Pulmonary artery endothelial cell (primary cell): ENCODE data around the gene LMF1. TPM values are rescaled to one million over a fixed set of nuclear protein-coding genes. Genes with fewer than 3 reads are reported as not detected.
"Not testable (repeated sequence)": the region's sequence is repeated elsewhere in the genome, so short reads cannot be mapped to it uniquely, and the experiment has no call there.

Experiments used
- DNase-seq: peaks from one replicate; pipeline ENCODE4 v3.0.0-alpha.2; 2011; ENCODE audit warnings: low read depth, low spot score
- total RNA-seq: library from RNA; depleted of rRNA; stranded (reverse); fragments of >200 nt; gene quantifications from 2 replicates; pipeline ENCODE4 v1.2.3, GENCODE V29; 2014

LMF1 gene
- total RNA-seq, 1 donor from 2014 or later: 12.9 TPM

GRCh38 chr16:971582-971905, 760 bp upstream of the LMF1 start:
- no peak for DNase-seq

DNA sequence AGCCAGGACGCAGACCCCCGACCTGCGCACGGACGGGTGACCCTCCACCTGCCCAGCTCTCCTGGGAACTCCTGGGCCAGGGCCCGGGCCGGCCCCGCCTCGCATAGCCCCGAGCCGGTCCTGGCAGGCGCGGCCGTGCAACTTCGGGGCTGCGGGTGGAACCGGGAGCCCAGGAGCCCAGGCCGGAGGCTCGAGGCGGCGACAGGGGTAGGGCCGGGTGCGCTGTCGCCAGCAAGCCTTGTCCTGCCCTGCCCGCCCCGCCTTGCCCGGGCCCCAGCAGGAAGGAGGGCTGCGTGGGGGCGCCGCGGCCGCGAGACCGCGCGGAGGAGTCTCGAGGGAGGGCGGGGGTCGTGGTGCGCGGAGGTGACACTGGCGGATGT, 408 bp downstream of the LMF1 start:
- DNase-seq: no peak

- DNase-seq: no peak
Measured at GRCh38 chr16:969508-970385, 1.0 kb downstream of the LMF1 start.

GRCh38 chr16:968620-969019, 2.2 kb downstream of the LMF1 start:
- DNase-seq: no peak

- no peak for DNase-seq
Measured at GRCh38 chr16:967546-968295, 3.1 kb downstream of the LMF1 start.

DNA sequence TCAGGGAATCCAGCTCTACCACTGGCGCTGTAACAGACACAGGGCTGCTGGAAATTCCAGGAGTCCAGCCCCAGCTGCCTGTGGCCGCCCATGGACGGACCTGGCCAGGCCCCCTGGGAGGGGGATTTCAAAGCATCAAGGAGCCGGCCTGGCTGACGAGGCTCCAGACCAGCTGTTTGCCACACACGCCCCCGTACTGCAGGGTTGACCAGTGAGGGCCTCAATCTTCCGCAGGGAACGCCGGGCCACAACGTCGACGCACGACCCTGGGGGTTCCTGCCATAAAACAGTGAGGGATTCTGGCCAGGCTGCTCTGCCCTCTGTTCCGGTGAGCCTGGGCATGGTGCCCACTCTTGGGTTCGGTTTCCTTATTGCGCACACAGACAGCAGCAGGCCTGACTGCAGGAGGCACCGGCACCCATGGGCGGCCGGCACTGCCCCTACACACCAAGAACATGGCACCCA, 3.7 kb downstream of the LMF1 start:
- no peak for DNase-seq

GRCh38 chr16:966505-966904, 4.3 kb downstream of the LMF1 start:
- no peak for DNase-seq

GRCh38 chr16:966035-966434, 4.7 kb downstream of the LMF1 start:
- no peak for DNase-seq

DNA sequence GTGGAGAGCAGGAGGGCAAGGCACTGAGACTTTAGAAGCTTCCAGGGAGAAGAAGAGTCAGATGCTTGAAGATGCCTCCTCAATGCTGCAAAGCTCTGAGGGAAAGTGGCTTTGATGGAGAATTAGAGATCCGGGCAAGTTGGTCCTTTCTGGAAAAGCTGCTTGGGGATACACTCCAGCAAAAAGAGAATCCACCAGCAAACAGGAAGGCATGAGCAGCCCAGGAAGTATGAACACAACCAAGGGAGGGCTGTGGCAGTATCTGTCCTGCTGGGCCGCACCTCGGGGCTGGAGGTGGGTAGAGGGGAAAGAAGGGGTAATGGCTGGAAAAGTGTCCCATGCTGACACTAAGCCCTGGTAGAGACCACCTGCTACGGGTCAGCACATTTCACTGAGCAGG, 5.3 kb downstream of the LMF1 start:
- no peak for DNase-seq

GRCh38 chr16:965036-965395, 5.8 kb downstream of the LMF1 start:
- no peak for DNase-seq

GRCh38 chr16:964356-965035, 6.3 kb downstream of the LMF1 start:
- no peak for DNase-seq

- no peak for DNase-seq
Measured at GRCh38 chr16:963913-964312, 6.9 kb downstream of the LMF1 start.

DNA sequence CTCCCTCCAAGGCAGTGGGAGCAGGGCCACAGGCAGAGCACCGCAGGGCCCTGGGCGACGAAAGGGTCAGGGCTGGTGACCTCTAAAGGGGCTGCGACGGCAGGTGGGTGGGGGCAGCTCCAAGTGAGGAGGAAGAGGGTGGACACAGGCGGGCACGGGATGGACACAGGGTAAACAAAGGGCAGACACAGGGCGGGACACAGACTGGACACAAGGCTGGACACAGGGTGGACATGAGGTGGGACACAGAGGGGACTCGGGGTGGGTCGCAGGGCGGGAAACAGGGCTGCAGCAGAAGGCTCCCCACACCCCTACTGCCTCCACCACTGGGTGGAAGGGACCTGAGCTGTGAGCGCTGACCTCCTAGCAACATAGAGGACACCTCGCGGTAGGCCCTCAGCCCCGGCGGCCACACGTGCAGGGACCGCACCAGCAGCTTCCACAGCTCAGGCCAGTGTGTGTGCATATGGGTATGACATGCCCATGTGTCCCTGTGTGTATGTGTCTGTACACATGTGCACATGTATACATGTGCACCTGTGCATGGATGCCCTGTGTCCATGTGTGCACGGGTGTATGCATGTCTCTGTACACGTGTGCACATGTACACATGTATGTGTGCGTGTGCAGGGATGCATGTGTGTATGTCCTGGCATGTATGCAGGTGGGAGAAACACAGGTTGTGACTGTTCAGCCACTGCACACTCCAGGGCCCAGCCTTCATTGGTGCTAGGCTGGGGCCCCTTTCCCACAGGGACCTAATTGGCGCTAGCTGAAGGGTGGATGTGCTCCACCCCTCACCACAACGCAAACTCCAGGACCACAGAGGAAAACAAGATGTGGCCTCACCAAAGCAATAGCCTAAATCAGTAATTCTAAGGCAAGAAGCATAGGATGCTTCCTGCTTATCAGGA, 7.6 kb downstream of the LMF1 start:
- DNase-seq: no peak

DNA sequence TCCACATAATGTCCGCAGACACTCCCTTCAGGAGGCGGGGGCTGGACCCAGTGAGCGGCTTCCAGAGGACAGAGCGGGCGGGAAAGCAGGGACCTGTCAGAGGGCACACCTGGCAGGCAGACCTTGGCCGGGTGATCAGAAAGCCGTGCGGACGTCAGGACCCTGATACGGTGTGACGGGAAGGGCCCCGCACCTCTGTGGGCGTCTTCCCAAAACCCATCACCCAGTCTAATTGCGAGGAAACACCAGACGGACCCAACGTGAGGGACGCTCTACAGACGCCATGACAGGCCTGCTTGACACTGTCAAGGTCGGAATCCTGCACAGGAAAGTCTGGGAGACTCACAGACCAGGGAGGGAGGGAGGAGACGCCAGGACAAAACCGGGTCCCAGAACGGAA, 8.4 kb downstream of the LMF1 start:
- DNase-seq: no peak

DNA sequence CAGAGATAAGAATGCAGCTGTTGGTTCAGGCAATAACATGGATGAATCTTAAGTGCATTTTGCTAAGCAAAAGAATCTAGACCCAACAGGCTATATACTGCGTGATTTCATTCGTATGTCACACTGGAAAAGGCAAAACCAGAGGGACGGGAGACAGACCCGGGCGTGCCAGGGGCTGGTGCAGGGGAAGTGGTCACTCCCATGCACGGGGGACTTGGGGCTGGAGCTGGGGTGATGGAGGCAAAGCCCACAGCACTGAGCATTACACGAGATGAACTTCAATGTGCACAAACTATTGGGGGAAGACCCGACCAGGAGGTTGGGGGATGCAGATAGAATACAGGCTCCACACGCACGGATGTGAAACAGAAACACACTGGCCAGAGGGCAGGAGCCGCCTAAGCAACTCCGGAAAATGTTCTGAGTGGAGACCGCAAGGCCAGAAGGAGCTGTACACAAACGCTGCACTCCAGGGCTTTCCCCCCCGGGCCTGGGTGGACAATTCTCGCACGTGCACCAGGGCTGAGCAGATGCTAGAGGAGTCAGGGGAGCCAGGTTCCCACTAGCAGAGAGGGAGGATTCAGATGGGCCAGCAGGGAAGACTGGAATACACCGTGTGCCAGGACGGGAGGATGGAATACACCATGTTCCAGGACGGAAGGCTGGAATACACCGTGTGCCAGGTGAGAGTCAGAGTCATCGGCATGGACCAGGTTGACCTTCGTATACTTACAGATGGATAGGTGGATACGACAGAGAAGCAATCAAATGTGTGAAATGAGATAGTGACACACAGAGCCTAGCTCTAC, 11.3 kb downstream of the LMF1 start:
- no peak for DNase-seq

- not testable (repeated sequence) for DNase-seq
Measured at GRCh38 chr16:955766-956165, 15.0 kb downstream of the LMF1 start.

- not testable (repeated sequence) for DNase-seq
Measured at GRCh38 chr16:953818-954217, 17.0 kb downstream of the LMF1 start.

DNA sequence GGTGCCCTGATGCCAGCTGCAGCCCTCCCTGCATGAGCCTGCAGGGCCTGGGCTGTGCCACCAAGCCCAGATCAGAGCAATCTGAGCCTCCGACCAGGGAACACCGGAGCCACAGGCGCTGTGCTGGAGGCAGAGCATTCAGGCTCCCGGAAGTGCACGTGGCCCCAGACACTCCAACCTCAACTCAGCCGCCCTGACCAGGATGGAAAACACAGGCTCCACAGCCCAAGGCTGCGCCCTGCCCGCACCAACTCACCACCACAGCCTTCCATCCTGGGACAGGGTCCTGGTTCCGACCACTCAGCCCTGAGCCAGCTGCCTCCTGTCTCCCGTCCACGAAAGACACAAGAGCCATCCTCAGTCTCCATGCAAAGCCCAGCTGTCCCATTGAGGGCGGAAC, 18.5 kb downstream of the LMF1 start:
- DNase-seq: no peak

DNA sequence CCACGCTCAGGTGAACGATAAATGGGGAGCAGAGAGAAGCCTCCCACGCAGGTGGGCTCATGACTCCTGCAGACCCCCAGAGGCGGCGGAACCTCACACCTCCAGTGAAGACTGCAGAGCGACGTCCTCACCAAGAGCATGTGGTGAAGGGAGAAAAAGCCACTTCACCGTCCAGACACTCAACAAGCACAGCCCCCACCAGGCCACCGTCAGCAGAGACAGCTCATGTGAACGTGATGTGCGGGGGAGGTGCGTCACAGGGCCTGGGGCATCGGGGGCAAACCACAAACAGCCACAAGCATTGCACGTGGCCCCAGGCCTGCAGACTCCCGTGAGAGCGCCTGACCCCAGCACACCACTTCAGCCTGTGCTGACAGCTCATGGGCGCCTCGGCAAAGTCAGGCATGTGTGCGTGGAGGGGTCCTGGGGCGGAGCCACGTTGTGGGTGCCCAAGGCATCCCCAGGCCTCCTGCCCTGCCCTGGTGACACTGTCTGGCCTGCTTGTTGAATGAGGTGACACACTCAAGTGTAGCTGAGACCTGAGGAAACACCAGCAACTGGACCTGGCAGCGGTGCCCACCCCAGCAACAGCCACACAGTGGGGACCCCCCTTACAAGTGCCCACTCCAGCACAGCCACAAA, 19.0 kb downstream of the LMF1 start:
- DNase-seq: no peak
